ENCODE data around the gene ATP6V0A1. TPM values are rescaled to one million over a fixed set of nuclear protein-coding genes. Genes with fewer than 3 reads are reported as not detected.
A peak's percentile ranks its signal among the peaks of the same experiment; 100 is the strongest.

ATP6V0A1 gene
- total and polyA plus RNA-seq, 10 donors: 23.0 to 140 (median 110) TPM

- Histone ChIP-seq H3K9me3 (no peaks in the 10 kb centered on the region), H3K27ac (peak overlapping the region; percentile 65 to 96 (median 92)), H3K27me3 (replicated peaks in 1 of 7) (no peaks in the 10 kb centered on the region), H3K4me1 (peaks cover 36 to 94% (median 82%) of the 10 kb centered on the region in 6 donors), H3K36me3 (peaks cover 0 to 8% (median 7%) of the 10 kb centered on the region in 6 donors), H3K4me3 (peak overlapping the region in 5 of 8 donors; percentile 1 to 76 (median 6))
- TF ChIP-seq POLR2AphosphoS5 (IDR thresholded peaks at IDR 0.05) (peak in 1 of 3 donors; percentile 38), POLR2A (IDR thresholded peaks at IDR 0.05) (no peak)
- DNase-seq: no peak
- intact Hi-C loops (cut with DNase I; ENCODE audit: low total_unique reads): no loop called here
- 35 to 39% (median 38%) methylated on average over 5 of the region's 5 CpGs for WGBS, 5 donors
Observed at GRCh38 chr17:42456223-42457106, 2.2 kb upstream of the ATP6V0A1 start.

- H3K9me3 ChIP-seq: no peaks in the 10 kb centered on the region
- DNase-seq: no peak
- peaks cover 0 to 16% (median 12%) of the 10 kb centered on the region in 6 donors for H3K36me3 ChIP-seq
- peaks cover 36 to 100% (median 83%) of the 10 kb centered on the region in 6 donors for H3K4me1 ChIP-seq
- intact Hi-C loops (cut with DNase I; ENCODE audit: low total_unique reads): no loop called here
- H3K4me3 ChIP-seq: peak overlapping the region in 3 of 8 donors; percentile 1 to 76 (median 6)
- H3K27me3 ChIP-seq (replicated peaks in 1 of 7): no peaks in the 10 kb centered on the region
- 5 to 9% (median 7%) methylated on average over 6 of the region's 6 CpGs for WGBS, 5 donors
- H3K27ac ChIP-seq: peak overlapping the region; percentile 65 to 96 (median 92)
- TF ChIP-seq POLR2AphosphoS5 (IDR thresholded peaks at IDR 0.05) (no peak), POLR2A (IDR thresholded peaks at IDR 0.05) (no peak), CTCF (IDR thresholded peaks at IDR 0.05 in 8 of 11, conservative IDR thresholded peaks at IDR 0.05 in 3 of 11) (no peak)
Observed at GRCh38 chr17:42457107-42457792, 1.4 kb upstream of the ATP6V0A1 start.

- WGBS, 5 donors: 10 to 14% (median 11%) methylated on average over 11 of the region's 11 CpGs
- intact Hi-C loops (cut with DNase I; ENCODE audit: low total_unique reads): no loop called here
Observed at GRCh38 chr17:42459256-42459800, 650 bp downstream of the ATP6V0A1 start.

More at GRCh38 chr17:42459256-42459800, 650 bp downstream of the ATP6V0A1 start:
- Histone ChIP-seq H3K4me3 (peak overlapping the region; percentile 39 to 76 (median 56)), H3K27me3 (replicated peaks in 1 of 7) (no peaks in the 10 kb centered on the region), H3K9me3 (no peaks in the 10 kb centered on the region), H3K27ac (peak overlapping the region; percentile 74 to 96 (median 92)), H3K36me3 (peaks cover 0 to 36% (median 20%) of the 10 kb centered on the region in 6 donors), H3K4me1 (peaks cover 36 to 99% (median 63%) of the 10 kb centered on the region in 6 donors)
- peak; percentile 88 for DNase-seq
- TF ChIP-seq POLR2A (IDR thresholded peaks at IDR 0.05) (no peak), POLR2AphosphoS5 (IDR thresholded peaks at IDR 0.05) (no peak), CTCF (IDR thresholded peaks at IDR 0.05 in 8 of 11, conservative IDR thresholded peaks at IDR 0.05 in 3 of 11) (peak in 3 of 11 experiments; percentile 21 to 41 (median 38))

All from spleen (tissue), 11 donors.